HL-60 (cell line): ENCODE data around the gene YPEL4.

Experiments
- DNase-seq, 2 experiments: peaks; one replicate each; pipeline ENCODE4 v3.0.0-alpha.2; 2010 to 2020; ENCODE audit warnings: low read depth in 1 of 2, low spot score in 1 of 2
- H3K27ac ChIP-seq: fragments of 250-450 bp; sonication (Bioruptor Pico); replicated peaks from 2 replicates; pipeline ENCODE4 v1.5.1; 2020; ENCODE audit warnings: mild to moderate bottlenecking, moderate library complexity
- H3K27me3 ChIP-seq: fragments of 250-450 bp; sonication (Bioruptor Pico); 2 replicates; pipeline ENCODE4 v1.5.1; 2021; ENCODE audit warnings: mild to moderate bottlenecking, moderate library complexity; ENCODE audit not compliant: insufficient read depth, poor library complexity, severe bottlenecking
- H3K4me3 ChIP-seq: replicated peaks from 2 replicates; pipeline ENCODE4 v1.5.1; 2011; ENCODE audit warnings: mild to moderate bottlenecking, control low read depth, low read length; ENCODE audit not compliant: insufficient read depth
- CTCF ChIP-seq: IDR thresholded peaks from one replicate; pipeline ENCODE4 v1.5.1; 2011; ENCODE audit warnings: low read length, control low read depth, inconsistent platforms; ENCODE audit not compliant: insufficient read depth
- GABPA ChIP-seq: IDR thresholded peaks from 2 replicates; pipeline ENCODE4 v1.6.1; 2012; ENCODE audit warnings: low read depth
- POLR2AphosphoS5 ChIP-seq: IDR thresholded peaks from 2 replicates; pipeline ENCODE4 v1.6.1; 2012; ENCODE audit warnings: low read depth
- SPI1 ChIP-seq: IDR thresholded peaks from 2 replicates; pipeline ENCODE4 v1.6.1; 2012; ENCODE audit warnings: low read depth, mild to moderate bottlenecking, borderline replicate concordance
- TF ChIP-seq, protein P1 (sequence below): IDR thresholded peaks from 2 replicates; pipeline ENCODE4 v1.6.1; 2012; ENCODE audit warnings: low read depth; ENCODE audit not compliant: insufficient replicate concordance

YPEL4 gene

DNA sequence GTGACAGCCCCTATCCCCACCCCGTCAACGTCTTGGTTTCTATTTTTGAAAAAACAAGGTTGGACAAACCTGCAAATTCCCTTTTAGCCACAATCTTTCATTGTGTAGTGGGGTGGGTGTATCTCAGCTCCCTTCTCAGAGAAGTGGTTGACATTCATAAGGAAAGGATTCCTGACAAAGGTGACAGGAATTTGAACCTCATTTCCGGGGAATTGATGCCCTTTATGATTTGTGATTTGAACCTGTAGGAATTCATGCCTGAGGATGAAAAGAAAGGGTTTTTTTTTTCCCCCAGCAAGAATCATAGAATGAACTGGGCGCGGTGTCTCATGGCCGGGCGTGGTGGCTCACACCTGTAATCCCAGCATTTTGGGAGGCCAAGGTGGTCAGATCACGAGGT, 14.5 kb downstream of the YPEL4 start:
- H3K27ac ChIP-seq: no peak overlapping the region
- H3K4me3 ChIP-seq: no peak overlapping the region
- DNase-seq: no peak
- H3K27me3 ChIP-seq: peaks cover 3% of the 10 kb centered on the region
- TF ChIP-seq SPI1: no peak

DNA sequence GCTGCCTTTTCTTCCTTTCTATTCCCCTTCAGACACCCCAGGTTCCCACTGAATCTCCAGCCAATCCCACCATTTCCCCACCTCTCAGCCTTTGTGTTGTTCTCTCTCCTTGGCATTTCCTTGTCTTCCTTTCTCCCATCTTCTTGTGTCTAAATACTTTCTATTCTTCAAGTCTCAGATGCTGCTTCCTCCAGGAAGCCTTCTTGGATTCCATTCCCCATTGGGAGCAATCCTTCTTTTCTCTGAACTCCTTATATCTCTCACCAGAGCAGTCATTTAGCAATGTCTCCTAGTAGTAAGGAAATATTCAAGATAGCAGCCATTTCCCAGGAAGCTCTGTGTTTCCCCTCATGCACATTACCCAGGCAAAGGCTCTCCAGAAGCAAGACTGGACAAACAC, 15.4 kb downstream of the YPEL4 start:
- DNase-seq: no peak
- Histone ChIP-seq H3K27ac (no peak overlapping the region), H3K27me3 (peaks cover 3% of the 10 kb centered on the region), H3K4me3 (no peak overlapping the region)
- TF ChIP-seq POLR2AphosphoS5 (no peak), SPI1 (no peak), GABPA (no peak), CTCF (no peak)
- TF ChIP-seq, protein P1, sequence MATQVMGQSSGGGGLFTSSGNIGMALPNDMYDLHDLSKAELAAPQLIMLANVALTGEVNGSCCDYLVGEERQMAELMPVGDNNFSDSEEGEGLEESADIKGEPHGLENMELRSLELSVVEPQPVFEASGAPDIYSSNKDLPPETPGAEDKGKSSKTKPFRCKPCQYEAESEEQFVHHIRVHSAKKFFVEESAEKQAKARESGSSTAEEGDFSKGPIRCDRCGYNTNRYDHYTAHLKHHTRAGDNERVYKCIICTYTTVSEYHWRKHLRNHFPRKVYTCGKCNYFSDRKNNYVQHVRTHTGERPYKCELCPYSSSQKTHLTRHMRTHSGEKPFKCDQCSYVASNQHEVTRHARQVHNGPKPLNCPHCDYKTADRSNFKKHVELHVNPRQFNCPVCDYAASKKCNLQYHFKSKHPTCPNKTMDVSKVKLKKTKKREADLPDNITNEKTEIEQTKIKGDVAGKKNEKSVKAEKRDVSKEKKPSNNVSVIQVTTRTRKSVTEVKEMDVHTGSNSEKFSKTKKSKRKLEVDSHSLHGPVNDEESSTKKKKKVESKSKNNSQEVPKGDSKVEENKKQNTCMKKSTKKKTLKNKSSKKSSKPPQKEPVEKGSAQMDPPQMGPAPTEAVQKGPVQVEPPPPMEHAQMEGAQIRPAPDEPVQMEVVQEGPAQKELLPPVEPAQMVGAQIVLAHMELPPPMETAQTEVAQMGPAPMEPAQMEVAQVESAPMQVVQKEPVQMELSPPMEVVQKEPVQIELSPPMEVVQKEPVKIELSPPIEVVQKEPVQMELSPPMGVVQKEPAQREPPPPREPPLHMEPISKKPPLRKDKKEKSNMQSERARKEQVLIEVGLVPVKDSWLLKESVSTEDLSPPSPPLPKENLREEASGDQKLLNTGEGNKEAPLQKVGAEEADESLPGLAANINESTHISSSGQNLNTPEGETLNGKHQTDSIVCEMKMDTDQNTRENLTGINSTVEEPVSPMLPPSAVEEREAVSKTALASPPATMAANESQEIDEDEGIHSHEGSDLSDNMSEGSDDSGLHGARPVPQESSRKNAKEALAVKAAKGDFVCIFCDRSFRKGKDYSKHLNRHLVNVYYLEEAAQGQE: no peak

- no peak for DNase-seq
- no peak overlapping the region for H3K4me3 ChIP-seq
- H3K27me3 ChIP-seq: no peaks in the 10 kb centered on the region
- no peak for TF ChIP-seq CTCF
- TF ChIP-seq SPI1: no peak
- TF ChIP-seq, protein P1: no peak
- TF ChIP-seq POLR2AphosphoS5: no peak
- TF ChIP-seq GABPA: no peak
- no peak overlapping the region for H3K27ac ChIP-seq
These were observed 16.2 kb downstream of the YPEL4 start for GRCh38 chr11:57633394-57634070.

- DNase-seq: no peak
- no peak overlapping the region for H3K4me3 ChIP-seq
These were observed 17.6 kb downstream of the YPEL4 start for GRCh38 chr11:57632116-57632515.

More at GRCh38 chr11:57632116-57632515, 17.6 kb downstream of the YPEL4 start:
- no peak overlapping the region for H3K27ac ChIP-seq
- H3K27me3 ChIP-seq: no peaks in the 10 kb centered on the region
- TF ChIP-seq SPI1 (no peak), POLR2AphosphoS5 (no peak), GABPA (no peak), CTCF (no peak)
- TF ChIP-seq, protein P1: no peak
